ENCODE data around the gene ZNF625.
A peak's percentile ranks its signal among the peaks of the same experiment; 100 is the strongest.

ZNF625 gene

DNA sequence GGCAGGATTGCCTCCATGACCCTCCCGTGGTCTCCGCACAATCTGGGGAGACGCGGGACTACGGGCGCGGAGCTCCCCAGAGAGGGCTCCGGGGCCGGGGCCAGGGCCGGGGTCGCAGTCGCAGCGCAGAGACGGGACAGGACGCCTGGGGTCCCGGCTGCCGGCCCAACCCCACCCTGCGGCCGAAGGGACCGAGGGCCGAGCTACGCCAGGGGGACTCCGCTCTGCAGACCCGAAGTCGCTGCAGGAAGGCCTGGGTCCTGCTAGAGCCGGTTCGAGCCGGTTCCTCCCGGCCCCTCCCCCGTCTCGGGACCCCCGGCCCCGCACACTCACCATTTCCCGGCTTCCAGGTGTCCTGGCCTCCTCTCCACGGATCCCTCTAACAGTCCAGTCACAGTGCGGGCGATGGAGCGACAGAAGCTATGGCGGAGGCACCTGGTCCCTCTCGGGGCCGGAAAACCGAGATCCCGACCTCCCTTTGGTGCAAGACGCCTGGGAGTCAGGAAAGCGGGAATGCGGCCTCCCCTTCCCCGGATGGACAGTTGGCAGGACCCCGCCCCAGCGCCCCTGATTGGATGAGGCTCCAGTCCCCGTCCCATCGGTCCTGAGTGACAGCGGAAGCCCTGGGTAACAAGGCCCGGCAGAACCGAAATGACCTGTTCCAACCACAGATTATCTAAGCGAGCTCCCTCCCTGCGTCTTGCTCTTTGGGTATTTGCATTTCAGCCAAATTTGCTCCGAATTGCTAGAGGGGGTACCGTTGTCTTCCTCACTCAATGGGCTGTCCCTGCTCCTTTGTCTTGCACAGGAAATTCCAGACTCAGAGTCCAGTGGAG, at the start of gene ZNF625:
ZNF625 (minus strand) TSS at position 512 of the 836 bp plus-strand sequence; CDS start at position 336, 176 bp downstream.
- DNase-seq (ENCODE audit: low spot score): peak; percentile 88

DNA sequence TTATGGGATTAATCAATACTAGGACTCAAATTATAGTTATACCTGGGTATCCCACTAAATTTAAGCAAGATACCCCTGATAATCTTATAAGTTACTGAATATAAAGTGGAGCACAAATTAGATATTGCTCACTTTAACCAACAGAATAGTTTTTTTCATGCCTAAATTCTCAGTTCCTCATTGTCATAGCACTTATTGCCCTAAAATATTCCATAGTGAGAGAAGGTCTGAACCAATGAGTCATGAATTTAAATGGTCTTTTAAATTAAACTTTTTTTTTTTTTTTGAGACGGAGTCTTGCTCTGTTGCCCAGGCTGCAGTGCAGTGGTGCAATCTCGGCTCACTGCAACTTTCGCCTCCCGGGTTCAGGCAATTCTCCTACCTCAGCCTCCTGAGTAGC, 48.8 kb upstream of the ZNF625 start:
- no peak for DNase-seq (ENCODE audit: low spot score)

- DNase-seq (ENCODE audit: low spot score): no peak
Observed at GRCh38 chr19:12202250-12202649, 45.7 kb upstream of the ZNF625 start.

DNA sequence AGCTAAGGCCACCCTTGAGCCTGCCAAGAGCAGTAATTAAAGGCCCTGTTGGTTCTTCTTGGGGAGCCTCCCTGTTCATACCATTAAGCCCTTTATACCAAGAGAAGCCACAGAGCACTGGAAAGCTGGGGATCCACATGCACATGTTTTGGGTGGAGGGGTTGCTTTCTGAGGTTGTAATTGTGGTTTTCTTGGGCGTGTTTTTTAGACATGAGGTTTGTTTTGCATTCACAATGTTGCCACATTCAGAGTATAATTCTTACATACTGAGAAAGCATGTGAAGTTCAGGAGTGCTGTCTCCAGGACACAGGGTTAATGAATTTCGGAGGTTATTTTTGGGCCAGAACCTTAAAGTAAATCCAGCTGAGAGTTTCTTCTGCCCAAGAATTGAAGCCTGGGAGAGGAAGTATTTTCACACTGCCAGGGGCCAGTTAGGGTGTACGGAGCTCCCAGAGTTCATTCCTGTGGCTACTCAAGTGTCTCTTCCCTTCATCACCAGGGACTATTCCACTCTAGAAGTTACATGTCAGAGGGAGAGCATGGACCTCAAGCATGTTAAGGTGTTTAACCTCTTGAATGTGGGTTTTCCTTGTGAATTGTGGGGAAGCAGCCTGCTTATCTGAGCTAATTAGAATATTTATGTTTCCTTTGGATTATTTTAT, 43.4 kb upstream of the ZNF625 start:
- DNase-seq (ENCODE audit: low spot score): no peak

GRCh38 chr19:12198136-12198535, 41.6 kb upstream of the ZNF625 start:
- DNase-seq (ENCODE audit: low spot score): no peak

DNA sequence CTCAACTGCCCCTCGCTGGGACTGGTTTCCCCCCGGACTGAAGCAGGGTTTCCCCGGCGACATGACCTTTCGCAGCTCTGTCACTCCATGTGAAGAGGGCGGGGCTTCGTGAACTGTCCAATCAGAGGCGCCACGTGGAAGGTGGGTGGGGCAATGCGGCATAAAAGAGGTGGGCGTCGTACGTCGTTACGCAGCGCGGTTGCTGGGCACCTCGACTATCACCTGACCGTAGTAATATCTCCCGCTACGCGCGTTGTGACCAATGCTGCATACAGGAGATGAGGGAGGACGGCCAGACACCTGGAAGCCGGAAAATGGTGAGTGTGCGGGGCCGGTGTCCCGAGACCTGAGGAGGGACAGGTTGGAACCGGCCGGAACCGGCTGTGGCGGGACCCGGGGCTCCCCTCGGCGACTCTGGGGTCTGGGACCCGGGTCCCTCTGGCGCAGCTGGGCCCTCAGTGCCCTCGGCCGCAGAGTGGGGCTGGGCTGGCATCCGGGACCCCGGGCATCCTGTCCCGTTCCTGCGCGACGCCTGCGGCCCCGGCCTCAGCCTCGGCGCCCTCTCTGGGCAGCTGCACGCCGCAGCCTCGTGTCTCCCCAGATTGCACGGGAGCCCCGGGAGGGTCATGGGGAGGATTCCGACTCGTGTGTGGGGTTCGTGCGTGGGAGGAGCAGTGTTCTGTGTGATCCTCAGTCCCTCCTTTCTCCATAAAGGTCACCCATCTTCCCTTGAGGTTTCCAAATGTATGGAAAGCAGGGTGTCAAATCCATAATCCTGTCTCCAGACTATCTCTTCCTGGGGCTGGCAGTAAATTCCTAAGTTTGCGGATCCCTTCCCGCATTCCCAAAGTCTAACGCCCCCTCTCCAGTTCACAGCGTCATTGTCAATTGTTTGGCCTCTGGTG, 38.5 kb upstream of the ZNF625 start:
- peak; percentile 75 for DNase-seq (ENCODE audit: low spot score)

DNA sequence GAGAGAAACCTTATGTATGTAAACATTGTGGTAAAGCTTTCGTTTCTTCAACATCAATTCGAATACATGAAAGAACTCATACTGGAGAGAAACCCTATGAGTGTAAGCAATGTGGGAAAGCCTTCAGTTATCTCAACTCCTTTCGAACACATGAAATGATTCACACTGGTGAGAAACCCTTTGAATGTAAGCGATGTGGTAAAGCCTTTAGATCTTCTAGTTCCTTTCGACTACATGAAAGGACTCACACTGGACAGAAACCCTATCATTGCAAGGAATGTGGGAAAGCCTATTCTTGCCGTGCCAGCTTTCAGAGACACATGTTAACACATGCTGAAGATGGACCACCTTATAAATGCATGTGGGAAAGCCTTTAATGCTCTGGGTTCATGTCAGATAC, 31.1 kb upstream of the ZNF625 start:
- no peak for DNase-seq (ENCODE audit: low spot score)

GRCh38 chr19:12180377-12180776, 23.8 kb upstream of the ZNF625 start:
- DNase-seq (ENCODE audit: low spot score): no peak

DNA sequence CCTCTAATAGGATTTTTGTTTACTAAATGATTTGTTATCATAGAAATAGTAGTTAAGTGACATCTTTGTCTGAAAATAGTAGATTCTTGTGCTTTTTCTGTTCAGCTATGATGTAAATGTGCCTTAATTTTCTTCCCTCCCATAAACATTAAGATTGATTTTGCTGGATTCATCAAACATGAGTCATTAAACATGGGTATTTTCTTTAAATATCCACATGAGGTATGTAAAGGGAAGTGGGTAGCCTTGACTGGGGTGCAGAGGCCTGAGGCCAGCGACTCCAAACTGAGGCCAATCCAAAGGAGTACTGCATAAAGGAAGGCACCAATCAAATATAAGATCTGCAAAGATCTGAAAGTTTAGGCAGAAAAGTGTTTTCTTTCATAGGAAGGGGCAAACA, 10.1 kb upstream of the ZNF625 start:
- no peak for DNase-seq (ENCODE audit: low spot score)

GRCh38 chr19:12163826-12164225, 7.3 kb upstream of the ZNF625 start:
- no peak for DNase-seq (ENCODE audit: low spot score)

DNA sequence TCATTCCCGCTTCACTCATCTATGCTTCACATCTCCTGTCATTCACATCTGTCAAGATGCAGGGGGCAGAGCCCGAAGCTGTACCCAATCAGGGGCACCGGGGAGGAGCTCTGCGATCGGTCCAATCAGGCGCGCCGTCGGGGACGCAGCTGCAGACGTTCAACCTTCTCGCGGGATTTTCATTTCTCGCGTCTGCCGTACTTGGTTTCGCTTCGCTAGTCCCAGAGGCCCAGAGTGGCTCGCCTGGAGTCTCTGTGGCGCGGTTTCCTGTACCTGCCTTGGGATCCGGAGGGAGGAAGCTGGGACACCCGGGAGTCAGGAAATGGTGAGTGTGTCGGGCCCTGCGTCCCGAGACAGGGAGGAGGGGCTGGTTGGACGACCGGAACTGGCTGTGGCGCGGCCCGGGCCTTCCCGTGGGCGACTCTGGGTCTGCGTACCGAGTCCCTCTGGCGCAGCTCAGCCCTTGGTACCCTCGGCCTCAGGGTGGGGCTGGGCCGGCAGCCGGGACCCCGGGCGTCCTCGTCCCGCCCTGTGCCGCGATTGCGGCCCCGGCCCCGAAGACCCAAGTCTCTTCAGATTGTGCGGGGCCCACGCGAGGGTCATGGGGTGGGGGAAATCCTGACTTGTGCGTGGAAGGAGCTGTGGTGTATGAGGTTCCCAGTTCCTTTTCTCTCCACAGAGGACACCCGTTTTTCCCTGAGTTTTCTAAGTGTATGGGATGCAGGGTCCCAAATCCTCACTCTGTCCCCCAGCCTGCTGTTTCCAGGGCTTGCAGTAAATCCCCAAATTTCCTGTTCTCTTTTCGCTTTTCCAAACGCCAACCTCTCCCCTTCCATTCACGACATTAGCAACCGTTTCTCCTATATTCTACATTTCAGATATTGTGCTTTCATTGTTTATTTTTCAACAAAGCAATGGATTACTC, 6.6 kb upstream of the ZNF625 start, which contains the start of gene ZNF136:
ZNF136 (plus strand) TSS at position 215 of the 925 bp plus-strand sequence; CDS start at position 323, 108 bp downstream.
- DNase-seq (ENCODE audit: low spot score): peak; percentile 91

DNA sequence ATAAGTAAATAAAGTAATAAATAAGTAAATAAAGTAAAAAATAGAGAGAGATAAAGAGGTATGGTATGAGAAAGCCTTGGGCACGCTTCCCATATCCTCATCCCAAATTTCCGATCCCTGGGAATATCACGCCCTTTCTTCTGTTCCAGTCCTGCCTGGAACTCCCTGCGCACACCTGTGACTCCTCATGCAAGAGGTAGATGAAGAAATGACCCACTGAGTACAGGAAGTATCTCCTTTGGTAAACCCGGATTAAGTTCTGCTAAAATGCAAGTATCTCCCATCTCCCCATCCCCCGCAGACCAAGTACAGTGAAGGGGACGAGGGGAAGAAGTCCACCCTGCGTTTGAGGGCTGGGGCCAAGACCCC, 6.0 kb upstream of the ZNF625 start:
- DNase-seq (ENCODE audit: low spot score): no peak

- no peak for DNase-seq (ENCODE audit: low spot score)
Observed at GRCh38 chr19:12159773-12160414, 3.4 kb upstream of the ZNF625 start.

DNA sequence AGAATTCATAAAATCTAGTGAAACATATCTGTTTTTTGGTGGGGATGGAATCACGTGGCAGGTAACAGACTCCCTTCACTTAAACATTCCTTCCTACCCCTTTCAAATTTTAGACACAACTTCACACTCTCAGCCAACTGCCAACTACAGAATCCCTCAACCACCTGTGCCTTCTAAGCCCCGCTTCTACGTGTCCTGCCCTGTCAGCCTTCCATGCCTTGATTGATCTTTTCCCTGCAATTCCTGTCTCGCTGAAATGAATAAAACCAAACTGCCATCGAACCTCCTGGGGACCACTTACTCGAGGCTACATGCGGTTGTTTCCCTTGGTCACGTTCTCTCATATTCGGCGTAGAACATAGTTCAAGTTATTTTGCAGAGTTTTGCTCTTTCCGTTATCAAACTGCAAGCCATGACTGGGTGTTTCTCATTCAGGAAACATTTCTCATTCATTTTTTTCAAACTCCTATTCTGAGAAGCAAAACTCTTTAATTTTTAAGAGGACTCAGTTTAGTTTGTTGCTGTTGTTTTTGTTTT, 1.1 kb downstream of the ZNF625 start:
- no peak for DNase-seq (ENCODE audit: low spot score)

GRCh38 chr19:12145348-12145747, 11.2 kb downstream of the ZNF625 start:
- no peak for DNase-seq (ENCODE audit: low spot score)

DNA sequence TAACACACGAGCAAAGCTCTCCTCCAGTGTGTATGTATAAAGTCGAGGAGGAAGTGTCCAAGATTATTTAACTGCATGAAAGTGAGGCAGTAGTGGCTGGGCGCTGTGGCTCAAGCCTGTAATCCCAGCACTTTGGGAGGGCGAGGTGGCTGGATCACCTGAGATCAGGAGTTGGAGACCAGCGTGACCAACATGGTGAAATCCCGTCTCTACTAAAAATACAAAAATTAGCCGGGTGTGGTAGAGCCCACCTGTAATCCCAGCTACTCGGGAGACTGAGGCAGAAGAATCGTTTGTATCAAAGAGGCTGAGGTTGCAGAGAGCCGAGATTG, 15.2 kb downstream of the ZNF625 start:
- no peak for DNase-seq (ENCODE audit: low spot score)

- DNase-seq (ENCODE audit: low spot score): peak; percentile 90
Observed at GRCh38 chr19:12140545-12141404, 15.8 kb downstream of the ZNF625 start.

DNA sequence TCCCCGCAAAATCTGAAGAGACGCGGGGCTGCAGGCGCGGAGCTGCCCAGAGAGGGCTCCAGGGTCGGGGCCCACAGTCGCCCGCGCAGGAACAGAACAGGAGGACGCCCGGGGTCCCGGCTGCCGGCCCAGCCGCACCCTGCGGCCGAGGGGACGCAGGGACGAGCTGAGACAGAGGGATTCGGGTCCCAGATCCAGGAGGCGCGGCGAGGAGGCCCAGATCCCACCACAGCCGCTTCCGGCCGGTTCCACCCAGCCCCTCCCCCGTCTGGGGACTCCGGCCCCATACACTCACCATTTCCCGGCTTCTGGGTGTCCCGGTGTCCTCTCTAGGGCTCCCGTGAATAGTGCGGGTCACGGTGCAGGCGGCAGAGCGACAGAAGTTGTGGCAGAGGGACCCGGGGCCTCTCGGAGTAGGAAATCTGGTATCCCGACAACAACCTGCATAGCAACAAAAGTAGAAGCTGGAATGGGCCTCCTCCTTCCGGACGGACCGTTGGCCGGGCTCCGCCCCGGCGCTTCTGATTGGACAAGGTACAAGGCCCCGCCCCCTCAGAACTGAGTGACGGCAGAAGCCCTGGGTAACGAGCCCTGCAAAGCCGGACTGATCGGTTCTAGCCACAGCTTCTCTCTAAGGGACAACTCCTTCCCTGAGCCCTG, 16.5 kb downstream of the ZNF625 start, which contains the start of gene ZNF20:
ZNF20 (minus strand) TSS at position 466 of the 660 bp plus-strand sequence; CDS start at position 298, 168 bp downstream.
- DNase-seq (ENCODE audit: low spot score): peak; percentile 96

GRCh38 chr19:12139269-12139668, 17.3 kb downstream of the ZNF625 start:
- DNase-seq (ENCODE audit: low spot score): no peak
